HK-2 (cell line): ENCODE measurements around the gene BMPR1B.
"Not testable (repeated sequence)": the region's sequence is repeated elsewhere in the genome, so short reads cannot be mapped to it uniquely, and the experiment has no call there.

ENCODE experiments used
- DNase-seq: peaks from one replicate; pipeline ENCODE4 v3.0.0-alpha.2; 2018; ENCODE audit not compliant: unreplicated experiment

Gene BMPR1B

DNA sequence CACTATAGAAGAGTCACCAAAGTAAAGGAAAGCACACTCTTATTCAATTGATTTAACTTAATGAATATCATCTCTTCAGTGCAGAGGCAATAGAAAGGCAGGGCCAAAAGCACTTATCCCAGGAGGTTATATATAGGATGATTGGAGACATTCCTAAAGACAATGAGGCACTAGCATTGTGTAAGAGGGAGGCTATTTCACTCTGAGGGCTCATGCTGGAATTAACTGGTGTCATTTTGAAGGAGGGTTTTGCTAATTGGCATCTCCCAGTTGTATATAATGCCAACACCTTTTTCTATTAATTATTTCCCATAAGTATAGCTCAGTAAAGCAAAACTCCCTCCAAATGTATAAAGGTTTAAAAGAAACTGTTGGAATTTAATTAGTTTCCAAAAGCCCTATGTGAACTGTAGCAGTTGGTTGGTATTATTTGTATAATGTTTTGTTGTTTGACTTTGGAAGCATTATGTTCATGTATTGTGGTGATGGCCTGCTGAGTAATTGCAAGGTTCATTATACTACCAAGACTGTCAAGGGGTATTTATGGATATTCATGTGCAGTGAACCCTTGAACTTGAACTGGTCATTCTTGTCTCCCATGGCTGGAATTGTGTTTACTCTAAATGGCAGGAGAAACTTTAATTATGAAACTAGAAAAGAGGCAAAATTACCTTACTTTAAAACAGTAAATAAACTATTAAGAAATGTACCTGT, 270.3 kb downstream of the BMPR1B start:
- DNase-seq, result no peak

DNA sequence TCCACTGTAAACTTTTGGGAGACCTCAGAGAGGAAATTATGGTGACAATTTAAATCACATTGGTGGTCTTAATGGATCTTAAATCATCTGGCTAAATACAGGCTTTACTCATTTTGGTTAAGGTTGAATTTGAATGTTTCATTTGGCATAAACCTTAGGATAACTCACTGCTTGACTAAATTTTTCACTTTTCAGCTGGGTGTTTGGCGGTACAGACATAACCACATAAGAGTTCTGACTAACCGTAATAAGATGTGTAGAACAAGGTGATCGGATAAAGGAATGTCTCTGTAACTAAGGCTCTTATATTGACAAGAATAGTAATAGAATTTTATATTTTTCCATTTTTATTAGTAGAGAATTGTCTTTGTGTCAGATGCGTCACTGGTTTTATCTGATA, 281.0 kb downstream of the BMPR1B start:
- DNase-seq, result no peak

DNA sequence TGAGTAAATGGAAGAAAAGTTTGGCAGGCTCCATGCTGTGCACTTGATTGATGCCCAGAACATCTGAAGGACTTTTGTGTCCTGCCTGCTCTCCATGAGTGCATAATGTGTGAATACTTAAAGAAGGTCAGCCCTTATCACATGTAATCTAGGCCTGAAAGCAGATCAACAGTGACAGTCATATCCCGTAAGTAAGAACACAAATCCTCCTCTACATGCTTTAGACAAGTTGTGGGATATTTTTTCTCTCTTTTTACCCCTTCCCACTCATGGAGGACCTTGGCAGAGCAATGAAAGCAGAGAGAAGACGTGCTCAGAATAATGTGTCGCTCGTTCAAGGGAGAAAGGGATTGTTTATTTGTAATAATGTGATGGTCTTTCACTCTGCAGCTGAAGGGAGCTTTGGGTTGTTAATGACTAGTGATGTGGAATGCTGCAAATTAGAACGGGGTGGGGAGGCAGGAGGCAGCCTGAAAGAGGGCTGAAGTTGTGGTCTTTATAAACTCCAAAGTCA, 286.6 kb downstream of the BMPR1B start:
- DNase-seq, result no peak

DNA sequence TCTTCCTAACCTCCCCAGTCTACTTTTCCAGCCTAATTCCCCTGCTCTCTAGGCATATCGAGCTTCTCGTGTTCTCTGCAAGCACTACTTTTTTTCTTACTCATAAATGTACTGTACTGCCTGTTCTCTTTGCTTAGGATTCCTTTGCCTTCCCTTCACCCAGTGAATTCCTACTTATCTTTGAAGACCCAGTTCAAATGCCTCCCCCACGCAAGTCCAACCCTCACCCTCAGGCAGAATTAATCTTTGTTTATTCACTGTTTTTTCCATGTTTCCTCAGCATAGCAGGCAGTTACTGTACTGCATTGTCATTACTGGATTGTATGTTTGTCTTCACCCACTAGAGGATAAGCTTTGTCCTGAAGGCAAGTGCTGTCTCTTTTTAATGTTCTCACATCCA, 287.7 kb downstream of the BMPR1B start:
- no peak for DNase-seq

DNA sequence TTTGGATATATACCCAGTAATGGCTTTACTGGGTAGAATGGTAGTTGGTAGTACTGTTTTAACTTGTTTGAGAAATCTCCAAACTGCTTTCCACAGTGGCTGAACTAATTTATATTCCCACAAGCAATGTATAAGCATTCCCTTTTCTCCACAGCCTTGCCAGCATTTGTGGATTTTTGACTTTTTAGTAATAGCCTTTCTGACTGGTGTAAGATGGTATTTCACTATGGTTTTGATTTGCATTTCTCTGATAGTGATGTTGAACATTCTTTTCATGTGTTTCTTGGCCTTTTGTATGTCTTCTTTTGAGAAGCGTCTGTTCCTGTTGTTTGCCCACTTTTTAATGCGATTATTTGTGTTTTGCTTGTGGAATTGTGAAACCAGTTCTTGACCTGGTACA, 290.5 kb downstream of the BMPR1B start:
- DNase-seq, result no peak

DNA sequence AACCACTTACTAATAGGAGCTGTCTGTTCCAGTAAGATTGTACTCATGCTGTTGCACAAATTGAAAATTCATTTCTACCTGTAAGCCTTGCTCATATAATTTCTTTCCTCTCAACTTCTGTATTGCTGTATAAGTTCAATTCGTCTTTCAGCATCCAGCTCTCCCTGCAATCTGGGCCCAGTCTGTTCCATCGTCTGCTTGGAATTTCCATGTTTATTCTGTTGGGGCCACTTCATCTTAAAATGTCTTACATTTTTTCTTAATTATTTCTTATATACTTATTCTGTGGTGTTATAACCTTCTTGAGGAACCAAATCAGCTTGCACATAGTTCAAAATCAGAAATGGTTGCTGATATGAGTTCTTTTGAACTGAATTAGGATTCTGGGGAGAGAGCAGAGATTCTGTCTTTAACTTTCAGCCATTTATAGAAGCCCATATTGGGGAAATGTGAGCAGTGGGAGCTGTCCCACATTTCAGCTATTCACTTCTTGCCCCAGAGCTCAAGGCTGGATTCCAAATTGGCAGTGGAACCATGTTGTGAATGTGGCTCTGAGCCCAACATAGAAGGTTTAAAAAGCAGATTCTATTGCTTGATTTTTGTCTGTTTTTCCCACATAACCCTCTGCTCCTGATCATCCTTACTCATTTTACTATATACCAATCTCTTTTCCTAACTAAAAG, 291.9 kb downstream of the BMPR1B start:
- no peak for DNase-seq

DNA sequence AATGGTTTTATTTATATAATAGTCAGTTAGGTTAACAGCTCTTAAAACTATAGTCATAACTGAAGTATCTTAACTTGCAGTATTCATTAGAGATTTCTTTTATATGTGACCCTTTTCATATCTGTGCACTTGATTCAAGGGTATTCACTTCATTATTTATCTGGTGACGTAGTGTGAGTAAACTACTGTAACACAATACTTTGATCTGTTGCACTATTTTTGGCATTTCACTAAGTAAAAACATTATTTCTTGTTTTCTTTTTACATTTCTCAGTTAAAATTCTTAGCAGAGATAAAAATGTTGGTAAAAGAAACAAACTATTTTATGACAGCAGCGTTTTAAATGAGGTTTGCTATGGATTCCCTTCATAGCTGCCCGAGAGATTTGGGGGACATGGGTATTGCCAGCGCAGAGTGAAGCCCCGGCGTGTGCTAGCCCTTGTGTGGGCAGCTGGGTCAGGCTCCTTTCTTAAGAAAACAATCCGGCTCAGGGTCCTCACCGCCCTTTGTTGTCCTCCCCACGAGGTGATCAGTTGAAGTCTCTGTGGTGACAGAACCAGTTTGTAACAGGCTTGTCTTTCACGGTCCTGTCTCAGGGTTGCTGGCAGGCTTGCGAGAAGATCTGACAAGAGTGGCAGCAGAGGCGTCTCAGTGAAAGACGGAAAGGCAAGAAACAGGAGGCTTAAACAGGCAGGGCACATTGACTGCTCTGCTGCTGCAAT, 293.4 kb downstream of the BMPR1B start:
- DNase-seq, result no peak

DNA sequence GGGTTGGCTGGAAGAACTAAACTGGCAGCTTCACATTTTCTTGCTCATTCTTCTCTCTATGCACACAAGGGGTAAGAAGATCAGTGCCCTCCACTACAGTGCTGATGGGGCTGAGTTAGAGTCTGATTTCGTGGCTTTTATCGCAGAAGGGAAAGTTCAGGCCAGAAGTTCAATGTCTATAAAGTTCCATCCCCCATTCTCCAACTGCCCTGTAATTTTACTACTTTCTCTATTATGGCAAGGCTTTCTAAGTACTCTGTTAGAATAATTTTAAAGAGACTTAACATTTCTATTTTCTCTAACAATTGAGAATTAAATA, 293.9 kb downstream of the BMPR1B start:
- no peak for DNase-seq

DNA sequence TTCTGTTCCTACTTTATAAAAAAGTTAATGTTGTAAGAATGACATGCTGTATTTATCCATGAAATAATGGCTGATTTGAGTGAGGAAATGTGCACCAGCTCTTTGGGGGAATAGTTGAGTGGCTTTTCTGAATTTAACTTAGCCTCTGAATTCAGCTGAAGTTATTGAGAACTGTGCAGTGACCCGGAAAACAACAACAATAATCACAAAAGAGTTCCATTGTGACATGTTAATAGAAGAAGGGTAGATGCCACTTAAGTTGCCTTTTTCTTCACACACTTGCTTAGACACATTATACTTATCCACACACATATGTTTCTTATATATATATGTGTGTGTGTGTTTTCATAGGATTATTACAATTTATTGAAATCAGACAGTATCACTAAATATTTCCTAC, 301.2 kb downstream of the BMPR1B start:
- DNase-seq, result no peak

DNA sequence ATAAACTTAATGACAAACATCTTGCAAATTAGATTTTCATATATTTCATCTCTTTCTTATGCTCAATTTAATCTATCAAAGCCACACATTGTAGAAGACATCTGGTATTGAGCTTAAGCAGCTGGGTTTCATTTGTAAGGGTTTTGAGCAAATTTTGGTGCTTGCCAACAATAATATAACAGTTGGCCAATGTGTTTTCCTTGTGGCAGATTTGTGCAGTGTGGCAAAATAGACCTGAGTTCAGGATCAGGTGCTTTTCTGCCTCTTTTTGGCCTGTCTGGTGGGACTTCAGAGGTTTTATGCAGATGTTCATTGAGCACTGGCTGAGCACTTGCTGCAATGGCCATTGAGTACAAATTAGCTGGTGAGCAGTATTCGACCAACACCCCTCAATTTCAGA, 301.9 kb downstream of the BMPR1B start:
- DNase-seq, result no peak

DNA sequence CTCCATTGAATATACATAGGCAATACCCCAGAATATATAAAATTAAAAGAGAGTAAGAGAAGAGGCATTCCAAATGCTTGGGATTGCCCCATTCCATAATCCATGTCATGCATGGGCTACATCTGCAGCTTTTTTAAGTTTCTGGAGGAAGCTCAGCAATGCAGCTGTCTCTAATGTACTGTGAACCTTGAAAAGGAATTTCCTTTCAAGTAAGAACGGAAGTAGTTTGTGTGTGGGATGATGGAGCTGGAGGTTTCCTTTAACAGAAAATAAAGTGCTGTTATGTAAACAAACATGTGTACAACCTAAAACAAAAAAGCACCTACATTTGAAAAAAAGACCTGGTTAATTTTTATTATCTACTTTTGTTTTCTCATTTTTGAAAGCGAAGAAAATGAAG, 303.5 kb downstream of the BMPR1B start:
- DNase-seq, result no peak

DNA sequence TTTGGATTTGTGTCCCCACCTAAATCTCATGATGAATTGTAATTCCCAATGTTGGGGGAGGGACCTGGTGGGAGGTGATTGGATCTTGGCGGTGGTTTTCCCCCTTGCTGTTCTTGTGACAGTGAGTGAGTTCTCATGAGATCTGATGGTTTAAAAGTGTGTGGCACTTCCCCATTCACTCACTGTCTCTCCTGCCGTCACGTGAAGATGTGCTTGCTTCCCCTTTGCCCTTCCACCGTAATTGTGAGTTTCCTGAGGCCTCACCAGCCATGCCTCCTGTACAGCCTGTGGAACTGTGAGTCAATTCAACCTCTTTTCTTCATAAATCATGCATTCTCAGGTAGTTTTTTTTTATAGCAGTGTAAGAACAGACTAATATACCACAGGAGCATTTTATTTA, 304.0 kb downstream of the BMPR1B start:
- not testable (repeated sequence) for DNase-seq

DNA sequence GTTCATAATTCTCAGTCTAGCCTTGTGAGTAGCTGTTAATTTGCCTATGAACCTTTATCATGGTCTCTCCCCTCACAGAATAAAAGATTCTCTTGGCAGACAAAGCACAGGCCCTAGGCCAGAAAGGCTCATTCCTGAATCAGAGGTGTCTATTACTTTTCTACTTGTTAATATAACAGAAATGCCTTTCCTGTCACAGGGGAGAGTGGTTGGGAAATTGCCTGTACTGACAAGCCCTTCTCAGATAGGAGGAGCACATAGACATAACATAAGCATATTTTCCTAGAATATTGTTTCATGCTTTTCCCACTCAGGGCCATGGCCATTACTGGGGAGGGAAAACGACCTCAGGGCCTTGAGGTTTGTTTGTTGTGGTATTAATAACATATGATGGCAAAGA, 308.3 kb downstream of the BMPR1B start:
- DNase-seq, result no peak

DNA sequence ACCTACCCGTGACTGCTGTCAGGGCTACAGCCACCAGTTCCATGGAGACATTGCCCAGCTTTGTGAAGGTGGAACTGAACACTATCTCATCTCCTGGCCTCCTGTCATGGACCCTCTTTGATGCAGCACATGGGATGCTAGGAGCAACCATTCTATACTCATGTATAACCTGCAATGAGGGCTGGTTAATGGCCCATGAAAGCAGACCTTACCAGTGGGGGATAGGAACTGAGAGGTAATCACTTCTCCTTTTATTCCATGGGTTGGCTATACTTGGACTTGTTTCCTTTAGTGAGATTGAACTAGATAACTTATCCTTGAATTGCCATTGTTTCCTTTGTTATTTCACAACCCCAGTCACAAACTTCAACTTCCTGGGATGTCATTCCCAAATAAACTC, 310.6 kb downstream of the BMPR1B start:
- DNase-seq, result no peak

DNA sequence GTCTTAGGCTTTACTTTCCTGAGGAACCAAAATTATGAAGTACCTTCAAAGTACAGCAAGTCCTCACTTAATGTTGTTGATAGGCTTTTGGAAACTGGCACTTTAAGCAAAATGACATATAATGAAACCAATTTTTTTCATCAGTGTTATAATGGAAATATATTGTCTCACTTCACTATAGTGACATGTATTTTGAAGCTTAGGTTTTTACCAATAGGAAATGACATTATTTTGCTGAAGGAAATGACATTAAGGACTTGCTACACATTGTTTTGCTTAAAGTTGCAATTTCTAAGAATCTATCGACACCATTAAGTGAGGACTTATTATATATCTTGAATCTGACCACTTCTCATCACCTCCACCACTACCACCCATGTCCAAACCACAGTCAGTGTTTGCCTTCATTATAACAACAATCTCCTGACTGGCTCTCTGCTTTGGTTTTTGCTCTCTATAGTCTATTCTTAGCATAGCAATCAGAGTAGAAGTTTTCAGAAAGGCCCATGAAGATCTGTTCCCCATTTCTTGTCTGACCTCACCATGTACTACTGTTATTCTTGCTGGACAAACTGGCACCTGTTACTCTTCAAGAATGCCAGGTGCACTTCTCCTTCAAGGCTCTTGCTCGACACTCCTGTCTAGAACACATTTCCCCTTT, 311.2 kb downstream of the BMPR1B start:
- no peak for DNase-seq

DNA sequence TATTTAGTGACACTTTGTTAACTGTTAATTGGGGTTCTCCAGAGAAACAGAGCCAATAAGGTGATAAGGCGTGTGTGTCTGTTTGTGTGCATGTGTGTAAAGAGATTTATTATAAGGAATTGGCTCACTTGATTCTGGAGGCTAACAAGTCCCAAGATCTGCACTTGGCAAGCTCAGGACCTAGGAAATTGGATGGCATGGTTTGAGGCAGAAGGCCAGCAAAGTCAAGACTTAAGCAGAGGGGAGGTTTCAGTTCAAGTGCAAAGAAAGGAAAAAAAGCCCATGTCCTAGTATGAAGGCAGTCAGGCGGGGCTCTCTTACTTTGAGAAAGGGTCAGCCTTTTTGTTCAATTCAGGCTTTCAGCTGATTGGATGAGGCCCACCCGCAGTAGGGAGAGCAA, 314.1 kb downstream of the BMPR1B start:
- no peak for DNase-seq

DNA sequence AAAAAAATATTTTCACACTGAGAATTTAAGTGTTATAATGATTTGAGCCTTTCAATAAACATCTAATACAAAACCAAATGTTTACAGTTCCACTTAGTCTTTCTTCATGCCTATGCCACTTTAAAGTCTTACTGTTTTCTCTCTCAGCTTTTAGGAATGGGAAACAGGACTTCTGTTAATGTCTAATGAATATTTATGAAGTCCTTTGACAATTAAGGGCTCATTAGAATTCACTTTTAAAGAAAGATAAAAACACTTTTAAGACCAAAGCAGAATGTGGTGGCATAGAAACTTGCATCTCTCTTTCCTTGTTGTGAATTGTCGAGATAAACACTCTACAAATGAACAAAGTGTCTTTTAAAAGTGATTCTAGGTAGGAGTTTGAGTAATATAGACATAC, 315.9 kb downstream of the BMPR1B start:
- no peak for DNase-seq

DNA sequence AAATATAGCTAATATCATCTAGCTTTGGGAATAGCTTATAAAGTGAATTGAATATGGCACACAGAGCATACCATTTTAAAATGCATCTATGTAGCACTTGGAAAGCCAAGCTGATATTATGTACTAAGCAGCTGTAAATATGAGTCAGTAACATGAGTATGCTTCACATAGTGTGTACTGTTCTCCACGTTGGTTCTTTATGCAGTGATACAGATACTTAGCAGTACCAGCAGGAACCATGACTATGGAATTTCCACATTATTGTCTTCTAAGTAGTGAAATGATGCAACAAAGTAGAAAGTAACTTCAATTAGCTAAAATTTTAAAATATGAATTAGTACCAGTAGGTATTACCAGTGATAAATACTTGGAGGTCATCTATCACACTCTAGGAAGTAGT, 320.1 kb downstream of the BMPR1B start:
- no peak for DNase-seq

DNA sequence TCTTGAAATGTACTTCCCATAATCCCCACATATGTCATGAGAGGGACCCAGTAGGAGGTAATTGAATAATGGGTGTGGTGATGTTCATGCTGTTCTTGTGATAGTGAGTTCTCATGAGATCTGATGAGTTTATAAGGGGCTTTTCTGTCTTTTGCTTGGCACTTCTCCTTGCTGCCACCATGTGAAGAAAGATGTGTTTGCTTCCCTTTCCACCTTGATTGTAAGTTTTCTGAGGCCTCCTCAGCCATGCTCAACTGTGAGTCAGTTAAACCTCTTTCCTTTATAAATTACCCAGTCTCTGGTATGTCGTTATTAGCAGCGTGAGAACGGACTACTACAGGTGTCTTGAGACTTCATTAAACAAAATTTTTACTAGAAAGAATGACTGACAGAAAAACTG, 323.2 kb downstream of the BMPR1B start:
- DNase-seq, result no peak

DNA sequence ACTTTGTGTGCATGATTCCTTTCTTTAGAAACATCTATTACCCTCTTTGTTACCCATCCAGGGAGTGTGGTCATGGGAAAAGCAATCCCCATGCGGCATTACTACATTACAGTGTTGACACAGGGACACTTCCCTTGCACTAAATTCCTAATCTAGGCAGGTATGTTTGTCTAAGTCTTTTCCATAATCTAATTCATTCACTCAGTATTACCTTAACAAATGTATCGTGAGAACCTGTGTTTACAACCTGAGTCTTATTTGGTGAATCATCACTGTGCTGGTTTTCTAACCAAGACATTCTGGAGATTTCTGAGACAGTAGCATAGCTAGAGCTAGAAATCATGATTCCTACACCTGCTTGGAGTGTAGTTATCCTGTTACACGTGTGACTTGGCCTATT, 326.8 kb downstream of the BMPR1B start:
- no peak for DNase-seq

DNA sequence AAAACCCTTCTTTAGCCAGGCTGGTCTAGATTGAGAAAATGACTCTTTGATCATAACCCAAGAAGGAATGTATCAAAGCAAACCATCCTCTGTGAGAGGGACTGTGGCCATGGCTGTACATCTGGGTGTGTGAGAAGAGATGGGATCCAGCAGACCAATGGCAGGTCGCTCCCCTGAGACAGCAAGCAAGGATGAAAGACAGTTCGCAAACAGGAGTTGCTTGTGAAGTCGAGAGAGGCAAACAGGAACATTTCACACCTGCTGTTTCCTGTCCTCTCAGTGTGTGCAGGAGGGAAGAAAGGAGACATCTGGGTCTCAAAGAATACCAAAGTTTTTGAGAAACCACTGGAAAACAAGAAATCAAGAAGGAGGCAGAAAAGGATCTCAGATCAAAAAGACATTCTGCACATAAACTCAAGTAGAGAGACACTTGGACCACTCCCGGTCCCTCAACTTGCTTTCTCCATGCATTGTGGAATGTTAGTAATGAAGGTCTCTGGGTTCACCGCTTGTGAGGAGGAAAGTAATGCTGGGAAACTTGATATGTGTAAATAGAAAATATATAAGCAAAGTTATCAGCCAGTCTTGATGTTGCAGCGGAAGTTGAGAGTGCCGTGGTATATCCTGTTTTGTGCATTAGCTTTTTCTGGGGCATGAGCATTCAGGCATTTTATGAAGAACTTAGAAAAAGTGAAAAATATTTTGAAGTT, 327.5 kb downstream of the BMPR1B start:
- no peak for DNase-seq

DNA sequence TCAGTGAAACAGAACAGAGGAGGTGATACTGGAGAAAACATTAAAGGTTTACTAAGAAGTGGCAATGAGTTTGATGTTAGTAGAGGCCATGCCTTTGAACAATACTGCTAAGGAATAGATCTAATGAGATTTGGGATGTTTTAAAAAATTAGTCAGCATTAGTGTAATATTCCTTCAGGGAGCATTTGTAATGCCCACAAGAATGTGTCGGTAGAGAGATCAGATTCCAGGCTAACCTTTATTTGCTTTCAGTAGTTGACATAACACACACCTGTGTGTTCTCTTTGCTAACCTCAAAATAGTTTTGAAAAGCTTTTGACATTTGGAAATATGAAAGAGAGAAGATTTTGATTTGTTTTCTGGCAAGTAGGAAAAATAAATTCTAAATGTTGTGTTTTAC, 328.8 kb downstream of the BMPR1B start:
- DNase-seq, result no peak
